WTC11 (cell line): ENCODE data around the gene NMBR. TPM values are rescaled to one million over a fixed set of nuclear protein-coding genes. Genes with fewer than 3 reads are reported as not detected.

Experiments used
- ATAC-seq: fragments of 200-7000 bp; cut with Tn5 transposase; 2 replicates; pipeline ENCODE4 v1.10.0; 2021; ENCODE audit warnings: mild to moderate bottlenecking, moderate library complexity
- CTCF ChIA-PET: fragments of 300-600 bp; sonication (Branson Sonifier 250); formaldehyde crosslinking; loops from one replicate; lab custom pipeline; 2021; ENCODE audit warnings: antibody characterized with exemption; lab: Charles Lee
- POLR2A ChIA-PET: fragments of 350-600 bp; sonication (Branson Sonifier 250); formaldehyde crosslinking; loops from one replicate; lab custom pipeline; 2021; ENCODE audit warnings: antibody characterized with exemption; lab: Charles Lee
- DNase-seq: peaks from one replicate; pipeline ENCODE4 v3.0.0; 2021; ENCODE audit warnings: low spot score
- H3K27ac Mint-ChIP-seq: 2 replicates; pipeline ENCODE4 v1.8.0; 2021; ENCODE audit warnings: mixed read lengths
- H3K27me3 Mint-ChIP-seq: 2 replicates; pipeline ENCODE4 v1.8.0; 2021; ENCODE audit warnings: low read depth, mild to moderate bottlenecking, moderate library complexity, mixed read lengths
- H3K36me3 Mint-ChIP-seq: 2 replicates; pipeline ENCODE4 v1.8.0; 2021; ENCODE audit warnings: mixed read lengths
- H3K4me1 Mint-ChIP-seq: 2 replicates; pipeline ENCODE4 v1.8.0; 2022; ENCODE audit warnings: mixed read lengths
- H3K4me3 Mint-ChIP-seq: 2 replicates; pipeline ENCODE4 v1.8.0; 2021; ENCODE audit warnings: mild to moderate bottlenecking, moderate library complexity, mixed read lengths
- H3K9me3 Mint-ChIP-seq: 2 replicates; pipeline ENCODE4 v1.8.0; 2021; ENCODE audit warnings: mixed read lengths
- AR ChIP-seq: fragments of 250-450 bp; sonication (Bioruptor Pico); IDR thresholded peaks from 2 replicates; pipeline ENCODE4 v1.9.0; 2021; ENCODE audit warnings: mild to moderate bottlenecking
- CREM ChIP-seq: sonication (generic); formaldehyde crosslinking; IDR thresholded peaks from 2 replicates; pipeline ENCODE4 v1.8.1; 2022; ENCODE audit warnings: mild to moderate bottlenecking, missing genetic modification reagents, moderate library complexity
- FOXP4 ChIP-seq: sonication (generic); formaldehyde crosslinking; IDR thresholded peaks from 2 replicates; pipeline ENCODE4 v1.8.0; 2022; ENCODE audit warnings: mild to moderate bottlenecking, missing genetic modification reagents
- GABPB1 ChIP-seq: sonication (generic); formaldehyde crosslinking; IDR thresholded peaks from 2 replicates; pipeline ENCODE4 v1.8.1; 2023; ENCODE audit warnings: mild to moderate bottlenecking, missing genetic modification reagents
- HMGXB4 ChIP-seq: sonication (generic); formaldehyde crosslinking; IDR thresholded peaks from 2 replicates; pipeline ENCODE4 v1.8.1; 2023; ENCODE audit warnings: mild to moderate bottlenecking, moderate library complexity, missing genetic modification reagents
- KAT7 ChIP-seq: sonication (generic); formaldehyde crosslinking; IDR thresholded peaks from 2 replicates; pipeline ENCODE4 v1.8.1; 2023; ENCODE audit warnings: missing genetic modification reagents, mild to moderate bottlenecking, borderline replicate concordance
- MLX ChIP-seq: sonication (generic); formaldehyde crosslinking; IDR thresholded peaks from 2 replicates; pipeline ENCODE4 v1.8.1; 2023; ENCODE audit warnings: mild to moderate bottlenecking, missing genetic modification reagents, moderate library complexity
- NFE2L1 ChIP-seq: sonication (generic); formaldehyde crosslinking; IDR thresholded peaks from 2 replicates; pipeline ENCODE4 v1.8.1; 2023; ENCODE audit warnings: missing genetic modification reagents
- NFYB ChIP-seq: sonication (generic); formaldehyde crosslinking; conservative IDR thresholded peaks from 2 replicates; pipeline ENCODE4 v1.8.0; 2022; ENCODE audit warnings: low read depth, missing genetic modification reagents
- SMAD4 ChIP-seq: sonication (generic); formaldehyde crosslinking; IDR thresholded peaks from 2 replicates; pipeline ENCODE4 v1.8.0; 2022; ENCODE audit warnings: mild to moderate bottlenecking, missing genetic modification reagents
- ZBTB21 ChIP-seq: sonication (generic); formaldehyde crosslinking; IDR thresholded peaks from 2 replicates; pipeline ENCODE4 v1.8.1; 2023; ENCODE audit warnings: mild to moderate bottlenecking, missing genetic modification reagents, borderline replicate concordance
- ZMAT4 ChIP-seq: fragments of 250-450 bp; sonication (Bioruptor Pico); IDR thresholded peaks from 2 replicates; pipeline ENCODE4 v1.9.0; 2021; ENCODE audit warnings: mild to moderate bottlenecking
- ZNF121 ChIP-seq: sonication (generic); formaldehyde crosslinking; IDR thresholded peaks from 2 replicates; pipeline ENCODE4 v1.8.0; 2023; ENCODE audit warnings: missing genetic modification reagents
- ZNF219 ChIP-seq: sonication (generic); formaldehyde crosslinking; IDR thresholded peaks from 2 replicates; pipeline ENCODE4 v1.8.0; 2023; ENCODE audit warnings: missing genetic modification reagents, mild to moderate bottlenecking, borderline replicate concordance
- ZNF263 ChIP-seq: sonication (generic); formaldehyde crosslinking; IDR thresholded peaks from 2 replicates; pipeline ENCODE4 v1.8.1; 2022; ENCODE audit warnings: low read depth, mild to moderate bottlenecking, moderate library complexity, missing genetic modification reagents
- ZNF396 ChIP-seq: fragments of 250-450 bp; sonication (Bioruptor Pico); IDR thresholded peaks from 2 replicates; pipeline ENCODE4 v1.8.0; 2021; ENCODE audit warnings: mild to moderate bottlenecking, moderate library complexity, borderline replicate concordance
- ZNF416 ChIP-seq: fragments of 250-450 bp; sonication (Bioruptor Pico); IDR thresholded peaks from 2 replicates; pipeline ENCODE4 v1.9.0; 2021; ENCODE audit warnings: mild to moderate bottlenecking, inconsistent platforms
- total RNA-seq: library from RNA; stranded (reverse); gene quantifications from 3 replicates; pipeline ENCODE4 v1.2.3, GENCODE V29; 2021

Gene NMBR
- total RNA-seq, 1 experiment from 2014 or later: not detected

GRCh38 chr6:142174703-142175102 lies 27.8 kb upstream of the NMBR start (continued):
- TF ChIP-seq KAT7 (CRISPR knock-in tag) (no peak), HMGXB4 (no peak), ZBTB21 (CRISPR knock-in tag) (no peak), ZNF219 (no peak), NFE2L1 (CRISPR knock-in tag) (no peak), SMAD4 (no peak)

- H3K9me3 Mint-ChIP-seq: no peaks in the 10 kb centered on the region
- no peak; the same call in 1 of the 2 replicates for ATAC-seq
- DNase-seq: no peak
- H3K4me3 Mint-ChIP-seq: no peak overlapping the region
- CTCF ChIA-PET: no interaction called here
- H3K27me3 Mint-ChIP-seq: no peaks in the 10 kb centered on the region
- POLR2A ChIA-PET: no interaction called here
- TF ChIP-seq ZMAT4 (CRISPR knock-in tag): no peak
- no peak for TF ChIP-seq MLX (CRISPR knock-in tag)
- no peak for TF ChIP-seq NFYB
- no peaks in the 10 kb centered on the region for H3K4me1 Mint-ChIP-seq
- H3K36me3 Mint-ChIP-seq: peaks cover 36% of the 10 kb centered on the region
- no peak overlapping the region for H3K27ac Mint-ChIP-seq
Observed at GRCh38 chr6:142173980-142174379, 27.1 kb upstream of the NMBR start.

- no peak for ATAC-seq
- H3K4me3 Mint-ChIP-seq: no peak overlapping the region
- CTCF ChIA-PET: no interaction called here
Observed at GRCh38 chr6:142172758-142173157, 25.8 kb upstream of the NMBR start.

More at GRCh38 chr6:142172758-142173157, 25.8 kb upstream of the NMBR start:
- no peak for DNase-seq
- TF ChIP-seq ZNF263 (CRISPR knock-in tag) (no peak), ZBTB21 (CRISPR knock-in tag) (no peak), FOXP4 (CRISPR knock-in tag) (no peak), CREM (CRISPR knock-in tag) (no peak), AR (CRISPR knock-in tag) (no peak), ZNF416 (CRISPR knock-in tag) (no peak), ZNF396 (CRISPR knock-in tag) (no peak), ZNF121 (CRISPR knock-in tag) (no peak), ZNF219 (no peak), GABPB1 (CRISPR knock-in tag) (no peak)
- TF ChIP-seq, all 79 proteins: peak for 0
- POLR2A ChIA-PET: no interaction called here
- Mint-ChIP-seq H3K27ac (no peak overlapping the region), H3K36me3 (peaks cover 37% of the 10 kb centered on the region), H3K9me3 (no peaks in the 10 kb centered on the region), H3K27me3 (no peaks in the 10 kb centered on the region), H3K4me1 (no peaks in the 10 kb centered on the region)
